Subcutaneous abdominal adipose tissue (tissue), 5 donors: ENCODE data around the gene PAK1IP1.
"Not testable (repeated sequence)": the region's sequence is repeated elsewhere in the genome, so short reads cannot be mapped to it uniquely, and the experiment has no call there.

ENCODE experiments used
- H3K27ac ChIP-seq: one replicate; pipeline ENCODE4 v1.7.0; 2013; ENCODE audit warnings: low read depth, mild to moderate bottlenecking, inconsistent platforms, low read length, moderate library complexity
- H3K27me3 ChIP-seq, 5 donors: one replicate each; pipeline ENCODE4 v1.7.0; 2013; ENCODE audit warnings: low read length in 5 of 5, inconsistent platforms in 1 of 5; ENCODE audit not compliant: control insufficient read depth in 5 of 5, insufficient read depth in 4 of 5
- H3K36me3 ChIP-seq, 5 donors: one replicate each; pipeline ENCODE4 v1.7.0; 2013; ENCODE audit warnings: low read length in 5 of 5; ENCODE audit not compliant: control insufficient read depth in 5 of 5, insufficient read depth in 5 of 5
- H3K4me1 ChIP-seq, 5 donors: one replicate each; pipeline ENCODE4 v1.7.0; 2013; ENCODE audit warnings: low read length in 5 of 5, mild to moderate bottlenecking in 3 of 5, moderate library complexity in 1 of 5; ENCODE audit not compliant: control insufficient read depth in 5 of 5, insufficient read depth in 5 of 5
- H3K4me3 ChIP-seq, 5 donors: one replicate each; pipeline ENCODE4 v1.7.0; 2013; ENCODE audit warnings: low read length in 5 of 5, low read depth in 1 of 5
- H3K9ac ChIP-seq, 5 donors: one replicate each; pipeline ENCODE4 v1.7.0; 2013; ENCODE audit warnings: low read length in 5 of 5, mild to moderate bottlenecking in 4 of 5, moderate library complexity in 3 of 5
- H3K9me3 ChIP-seq, 5 donors: one replicate each; pipeline ENCODE4 v1.7.0; 2013; ENCODE audit warnings: low read length in 5 of 5; ENCODE audit not compliant: control insufficient read depth in 5 of 5
- donor health status: healthy.
- donor health status: healthy.
- donor health status: healthy.
- donor health status: healthy.
- donor health status: healthy.

The PAK1IP1 gene

GRCh38 chr6:10694302-10695085 lies at the start of gene PAK1IP1, which contains the start of gene C6orf52:
Gene PAK1IP1, plus strand, starts transcription at chr6:10694972. Its CDS starts 14 bp downstream, at chr6:10694986.
Gene C6orf52, minus strand, starts transcription at chr6:10694616. Its CDS starts 7,066 bp downstream, at chr6:10687550.
- Histone ChIP-seq H3K36me3 (peaks cover 8 to 16% (median 13%) of the 10 kb centered on the region in 5 donors), H3K9me3 (no peaks in the 10 kb centered on the region), H3K4me1 (peaks cover 4 to 42% (median 33%) of the 10 kb centered on the region in 5 donors), H3K27ac (peak within 1 kb of the TSS; percentile 98), H3K9ac (peak within 1 kb of the TSS; percentile 92 to 99 (median 98)), H3K4me3 (peak within 1 kb of the TSS; percentile 88 to 100 (median 99)), H3K27me3 (no peaks in the 10 kb centered on the region)

- H3K27me3 ChIP-seq: peaks cover 0 to 5% (median 0%) of the 10 kb centered on the region in 5 donors
- no peak overlapping the region for H3K4me3 ChIP-seq
- no peaks in the 10 kb centered on the region for H3K4me1 ChIP-seq
- H3K9ac ChIP-seq: no peak overlapping the region
- no peak overlapping the region for H3K27ac ChIP-seq
- no peaks in the 10 kb centered on the region for H3K36me3 ChIP-seq
- no peaks in the 10 kb centered on the region for H3K9me3 ChIP-seq
Observed at GRCh38 chr6:10655508-10656055, 39.2 kb upstream of the PAK1IP1 start.

- peaks cover 0 to 4% (median 0%) of the 10 kb centered on the region in 5 donors for H3K27me3 ChIP-seq
- peak overlapping the region in 3 of 5 donors; percentile 22 to 55 (median 48) for H3K4me3 ChIP-seq
- H3K9me3 ChIP-seq: no peaks in the 10 kb centered on the region
- no peaks in the 10 kb centered on the region for H3K36me3 ChIP-seq
- no peaks in the 10 kb centered on the region for H3K4me1 ChIP-seq
- H3K9ac ChIP-seq: no peak overlapping the region
- no peak overlapping the region for H3K27ac ChIP-seq
Observed at GRCh38 chr6:10658910-10659698, 35.7 kb upstream of the PAK1IP1 start.

GRCh38 chr6:10659699-10660348 lies 34.9 kb upstream of the PAK1IP1 start:
- Histone ChIP-seq H3K4me1 (no peaks in the 10 kb centered on the region), H3K27me3 (no peaks in the 10 kb centered on the region), H3K4me3 (peak overlapping the region in 4 of 5 donors; percentile 22 to 55 (median 42)), H3K9ac (no peak overlapping the region), H3K27ac (no peak overlapping the region), H3K9me3 (no peaks in the 10 kb centered on the region), H3K36me3 (no peaks in the 10 kb centered on the region)

GRCh38 chr6:10660431-10661191 lies 34.2 kb upstream of the PAK1IP1 start:
- not testable (repeated sequence) for H3K4me1 ChIP-seq, H3K9ac ChIP-seq, H3K27ac ChIP-seq, H3K27me3 ChIP-seq, H3K36me3 ChIP-seq, H3K9me3 ChIP-seq
- H3K4me3 ChIP-seq: peak overlapping the region in 1 of 5 donors; percentile 37

GRCh38 chr6:10662207-10662606 lies 32.6 kb upstream of the PAK1IP1 start:
- H3K27me3 ChIP-seq: no peaks in the 10 kb centered on the region
- no peak overlapping the region for H3K4me3 ChIP-seq

GRCh38 chr6:10662742-10663141 lies 32.0 kb upstream of the PAK1IP1 start:
- H3K9me3 ChIP-seq: no peaks in the 10 kb centered on the region
- no peaks in the 10 kb centered on the region for H3K4me1 ChIP-seq
- H3K27ac ChIP-seq: no peak overlapping the region
- no peak overlapping the region for H3K9ac ChIP-seq
- H3K27me3 ChIP-seq: no peaks in the 10 kb centered on the region
- H3K4me3 ChIP-seq: no peak overlapping the region
- no peaks in the 10 kb centered on the region for H3K36me3 ChIP-seq

More at GRCh38 chr6:10662207-10662606, 32.6 kb upstream of the PAK1IP1 start:
- no peak overlapping the region for H3K27ac ChIP-seq
- H3K9ac ChIP-seq: no peak overlapping the region
- H3K36me3 ChIP-seq: no peaks in the 10 kb centered on the region
- H3K4me1 ChIP-seq: no peaks in the 10 kb centered on the region
- H3K9me3 ChIP-seq: no peaks in the 10 kb centered on the region

- not testable (repeated sequence) for H3K9ac ChIP-seq, H3K4me1 ChIP-seq, H3K27me3 ChIP-seq, H3K36me3 ChIP-seq, H3K9me3 ChIP-seq, H3K27ac ChIP-seq, H3K4me3 ChIP-seq
Observed at GRCh38 chr6:10665595-10665994, 29.2 kb upstream of the PAK1IP1 start.

GRCh38 chr6:10668126-10668917 lies 26.4 kb upstream of the PAK1IP1 start:
- H3K36me3 ChIP-seq: no peaks in the 10 kb centered on the region
- no peak overlapping the region for H3K27ac ChIP-seq
- no peaks in the 10 kb centered on the region for H3K9me3 ChIP-seq

More at GRCh38 chr6:10668126-10668917, 26.4 kb upstream of the PAK1IP1 start:
- H3K9ac ChIP-seq: no peak overlapping the region
- no peaks in the 10 kb centered on the region for H3K4me1 ChIP-seq
- H3K27me3 ChIP-seq: peaks cover 0 to 3% (median 0%) of the 10 kb centered on the region in 5 donors
- no peak overlapping the region for H3K4me3 ChIP-seq
